Measurements from ENCODE around the gene MYO1E.

Gene MYO1E

GRCh38 chr15:59385171-59385570 is 12.5 kb upstream of the MYO1E start:
- DNase-seq (ENCODE audit: extremely low read depth, low read depth): no peak
- no peak for TF ChIP-seq CTCF (IDR thresholded peaks at IDR 0.05; ENCODE audit: low read depth, low read length, missing control alignments)
- H3K4me3 ChIP-seq (replicated peaks; ENCODE audit: low read depth, low read length): no peak overlapping the region

- DNase-seq (ENCODE audit: extremely low read depth, low read depth): no peak
- H3K4me3 ChIP-seq (replicated peaks; ENCODE audit: low read depth, low read length): no peak overlapping the region
- TF ChIP-seq CTCF (IDR thresholded peaks at IDR 0.05; ENCODE audit: low read depth, low read length, missing control alignments): no peak
Observed at GRCh38 chr15:59384507-59384906, 11.8 kb upstream of the MYO1E start.

GRCh38 chr15:59380902-59381610 is 8.4 kb upstream of the MYO1E start:
- H3K4me3 ChIP-seq (replicated peaks; ENCODE audit: low read depth, low read length): no peak overlapping the region
- no peak for DNase-seq (ENCODE audit: extremely low read depth, low read depth)
- no peak for TF ChIP-seq CTCF (IDR thresholded peaks at IDR 0.05; ENCODE audit: low read depth, low read length, missing control alignments)

- H3K4me3 ChIP-seq (replicated peaks; ENCODE audit: low read depth, low read length): no peak overlapping the region
- TF ChIP-seq CTCF (IDR thresholded peaks at IDR 0.05; ENCODE audit: low read depth, low read length, missing control alignments): no peak
- DNase-seq (ENCODE audit: extremely low read depth, low read depth): no peak
Observed at GRCh38 chr15:59379531-59379930, 6.9 kb upstream of the MYO1E start.

GRCh38 chr15:59378855-59379254 is 6.2 kb upstream of the MYO1E start:
- no peak overlapping the region for H3K4me3 ChIP-seq (replicated peaks; ENCODE audit: low read depth, low read length)
- no peak for TF ChIP-seq CTCF (IDR thresholded peaks at IDR 0.05; ENCODE audit: low read depth, low read length, missing control alignments)
- DNase-seq (ENCODE audit: extremely low read depth, low read depth): no peak

- TF ChIP-seq CTCF (IDR thresholded peaks at IDR 0.05; ENCODE audit: low read depth, low read length, missing control alignments): no peak
- H3K4me3 ChIP-seq (replicated peaks; ENCODE audit: low read depth, low read length): no peak overlapping the region
- no peak for DNase-seq (ENCODE audit: extremely low read depth, low read depth)
Observed at GRCh38 chr15:59377924-59378323, 5.3 kb upstream of the MYO1E start.

- H3K4me3 ChIP-seq (replicated peaks; ENCODE audit: low read depth, low read length): no peak overlapping the region
- DNase-seq (ENCODE audit: extremely low read depth, low read depth): no peak
- TF ChIP-seq CTCF (IDR thresholded peaks at IDR 0.05; ENCODE audit: low read depth, low read length, missing control alignments): no peak
Observed at GRCh38 chr15:59376733-59377132, 4.1 kb upstream of the MYO1E start.
